Measurements from ENCODE around the gene AMPH.

DNA sequence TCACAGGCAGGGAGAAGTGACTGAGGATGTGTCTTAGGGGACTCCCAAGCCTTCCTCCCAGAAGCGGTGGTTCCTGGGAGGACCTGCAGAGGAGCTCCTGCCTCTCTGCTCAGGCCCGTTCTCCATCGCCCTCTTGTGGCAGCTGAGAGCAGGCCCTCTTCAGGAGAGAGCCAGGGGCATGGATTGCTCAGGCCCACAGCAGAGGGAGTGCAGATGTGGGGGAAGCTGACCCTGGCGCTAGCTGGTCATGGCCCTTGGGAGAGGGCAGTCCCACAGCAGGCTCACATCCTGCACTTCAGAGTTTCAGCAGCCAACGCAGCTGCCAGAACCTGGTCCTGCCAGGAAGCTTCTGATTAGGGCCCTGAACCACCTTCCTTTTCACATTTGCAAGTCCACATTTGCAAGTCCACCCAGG lies 263.0 kb downstream of the AMPH start:
- TF ChIP-seq CTCF (IDR thresholded peaks at IDR 0.05), result peak in 4 of 5 experiments; percentile 29 to 73 (median 32)
- TF ChIP-seq EP300 (IDR thresholded peaks at IDR 0.05), result no peak

All from tibial nerve (tissue), 4 donors.